GM12865 (cell line): ENCODE results near the gene IQGAP3.

Source experiments
- DNase-seq: peaks from one replicate; pipeline ENCODE4 v3.0.0; 2010; ENCODE audit warnings: low read depth
- H3K4me3 ChIP-seq: 2 replicates; pipeline ENCODE4 v1.5.1; 2011; ENCODE audit warnings: mild to moderate bottlenecking, low read depth, low read length, control low read depth
- TF ChIP-seq, protein P1 (sequence below): IDR thresholded peaks from 2 replicates; pipeline ENCODE4 v1.5.1; 2011; ENCODE audit warnings: low read length, control low read depth, low read depth, inconsistent platforms; ENCODE audit not compliant: insufficient read depth; ENCODE audit errors: missing control alignments

IQGAP3 gene

DNA sequence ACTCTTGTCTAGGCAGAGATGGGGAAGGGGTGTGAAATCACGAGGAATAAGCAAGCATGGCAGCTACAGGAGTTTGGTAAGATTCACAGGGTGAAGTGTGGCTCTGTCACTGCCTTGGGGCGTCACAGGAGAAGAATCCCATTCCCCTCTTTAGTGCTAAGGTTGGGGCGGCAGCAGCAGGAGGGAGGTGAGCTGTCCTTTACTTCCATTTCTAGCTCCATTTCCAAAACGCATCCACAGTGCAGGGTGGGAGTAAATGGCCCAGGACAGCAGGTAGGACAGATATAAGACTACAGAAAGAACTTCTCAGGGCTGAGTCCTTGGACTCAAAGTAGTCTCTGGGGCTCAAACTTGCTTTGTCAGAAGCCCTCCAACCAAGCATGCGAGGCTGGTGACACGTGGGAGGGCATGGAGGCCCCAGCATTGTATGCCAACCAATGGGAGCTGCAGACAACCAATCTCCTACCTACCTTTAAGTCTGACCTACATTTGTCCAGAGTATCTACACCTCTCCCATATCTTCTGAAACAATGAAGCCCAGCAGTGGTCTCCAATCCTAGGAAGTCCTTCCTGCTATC lies 80.3 kb downstream of the IQGAP3 start:
- TF ChIP-seq, protein P1, sequence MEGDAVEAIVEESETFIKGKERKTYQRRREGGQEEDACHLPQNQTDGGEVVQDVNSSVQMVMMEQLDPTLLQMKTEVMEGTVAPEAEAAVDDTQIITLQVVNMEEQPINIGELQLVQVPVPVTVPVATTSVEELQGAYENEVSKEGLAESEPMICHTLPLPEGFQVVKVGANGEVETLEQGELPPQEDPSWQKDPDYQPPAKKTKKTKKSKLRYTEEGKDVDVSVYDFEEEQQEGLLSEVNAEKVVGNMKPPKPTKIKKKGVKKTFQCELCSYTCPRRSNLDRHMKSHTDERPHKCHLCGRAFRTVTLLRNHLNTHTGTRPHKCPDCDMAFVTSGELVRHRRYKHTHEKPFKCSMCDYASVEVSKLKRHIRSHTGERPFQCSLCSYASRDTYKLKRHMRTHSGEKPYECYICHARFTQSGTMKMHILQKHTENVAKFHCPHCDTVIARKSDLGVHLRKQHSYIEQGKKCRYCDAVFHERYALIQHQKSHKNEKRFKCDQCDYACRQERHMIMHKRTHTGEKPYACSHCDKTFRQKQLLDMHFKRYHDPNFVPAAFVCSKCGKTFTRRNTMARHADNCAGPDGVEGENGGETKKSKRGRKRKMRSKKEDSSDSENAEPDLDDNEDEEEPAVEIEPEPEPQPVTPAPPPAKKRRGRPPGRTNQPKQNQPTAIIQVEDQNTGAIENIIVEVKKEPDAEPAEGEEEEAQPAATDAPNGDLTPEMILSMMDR = no peak
- DNase-seq = peak; percentile 72

DNA sequence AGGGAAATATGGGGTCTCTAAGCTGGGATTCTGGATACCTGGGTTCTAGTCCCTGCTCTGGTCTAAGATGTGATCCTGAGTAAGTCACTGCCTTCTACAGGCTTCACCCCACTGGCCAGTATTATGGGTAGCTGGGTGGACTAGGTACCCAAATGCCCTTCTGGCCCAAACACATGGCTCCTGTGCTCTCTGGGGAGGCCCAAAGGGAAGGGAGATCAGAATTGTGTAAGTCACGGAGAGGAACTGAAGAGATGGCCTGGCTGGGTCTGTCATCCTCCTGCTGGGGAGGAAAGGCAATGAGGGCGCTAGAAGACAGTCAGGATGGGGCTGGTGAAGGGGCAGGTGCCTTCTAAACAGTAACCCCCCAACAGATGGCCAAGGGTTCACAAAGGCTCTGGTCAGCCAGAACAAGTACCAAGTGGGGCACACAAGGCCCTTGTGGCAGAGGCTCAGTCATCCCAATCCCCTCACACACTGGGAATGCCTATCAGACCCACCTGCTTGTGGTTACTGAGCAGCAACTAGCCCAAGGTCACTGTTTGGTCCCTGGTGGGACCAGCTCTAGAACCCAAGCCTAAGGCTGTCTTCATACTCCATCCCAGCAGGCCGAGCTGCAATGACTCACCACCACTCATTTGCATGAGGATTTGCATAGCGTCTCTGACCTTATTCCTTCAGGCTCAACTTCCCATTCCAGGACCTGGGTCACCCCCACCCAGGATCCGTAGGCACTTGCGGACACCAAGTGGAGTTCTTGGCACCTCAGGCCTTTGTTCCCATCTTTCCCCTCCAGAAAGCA lies 81.0 kb downstream of the IQGAP3 start:
- TF ChIP-seq, protein P1 = no peak
- DNase-seq = peak; percentile 74
- peak overlapping the region; percentile 79 for H3K4me3 ChIP-seq

More for the DNA sequence above, 80.3 kb downstream of the IQGAP3 start:
- H3K4me3 ChIP-seq = peak overlapping the region; percentile 79

DNA sequence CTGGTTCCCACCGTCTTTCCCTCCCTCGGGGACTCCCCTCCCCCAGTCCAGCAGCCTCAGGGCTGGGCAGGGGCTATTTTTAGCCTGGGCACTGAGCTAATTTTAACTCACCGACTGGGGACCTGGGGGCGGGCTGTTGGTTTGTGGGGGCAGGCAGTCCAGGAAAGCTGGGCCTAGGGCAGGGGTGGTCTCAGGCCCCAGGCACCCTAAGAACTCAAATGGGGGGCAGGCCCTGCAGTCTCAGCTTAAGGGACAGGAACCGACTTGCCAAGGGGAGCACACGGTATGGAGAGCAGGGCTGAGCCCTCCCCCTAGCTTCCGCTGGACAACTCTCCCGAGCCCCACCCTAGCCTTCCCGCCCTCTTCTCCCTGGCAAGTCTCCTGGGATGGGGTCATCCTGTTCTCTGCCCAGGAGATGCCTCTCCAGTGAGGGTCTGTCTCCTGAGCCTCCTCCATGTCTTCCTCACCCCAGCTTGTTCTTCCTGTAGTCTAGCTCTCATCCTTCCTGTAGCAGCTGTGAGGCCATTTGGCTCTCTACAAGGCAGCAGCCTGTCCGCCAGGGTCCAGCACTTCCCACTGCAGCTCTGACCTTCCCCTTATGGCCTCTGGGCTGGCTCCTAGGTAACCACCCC lies 81.8 kb downstream of the IQGAP3 start:
- peak overlapping the region; percentile 79 for H3K4me3 ChIP-seq
- TF ChIP-seq, protein P1 = no peak
- DNase-seq = peak; percentile 62

DNA sequence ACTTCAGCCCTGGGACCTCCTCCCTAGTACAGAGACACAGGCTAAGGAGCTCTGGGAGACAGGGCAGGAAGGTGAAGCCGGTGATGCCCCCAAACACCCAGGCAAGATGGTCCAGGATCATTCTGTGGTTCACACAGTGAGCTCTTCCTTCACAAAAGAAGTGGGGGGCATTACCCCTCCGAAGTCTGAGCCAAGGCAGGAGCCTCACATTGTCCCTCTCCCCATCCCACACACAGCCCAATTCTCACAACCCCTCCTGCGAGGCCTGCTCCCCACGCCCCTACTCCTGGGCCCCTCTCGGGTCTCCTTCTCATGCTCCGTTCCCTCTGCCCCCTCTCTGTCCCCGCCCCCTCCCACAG lies 82.5 kb downstream of the IQGAP3 start:
- peak overlapping the region; percentile 79 for H3K4me3 ChIP-seq
- TF ChIP-seq, protein P1 = no peak
- no peak for DNase-seq

DNA sequence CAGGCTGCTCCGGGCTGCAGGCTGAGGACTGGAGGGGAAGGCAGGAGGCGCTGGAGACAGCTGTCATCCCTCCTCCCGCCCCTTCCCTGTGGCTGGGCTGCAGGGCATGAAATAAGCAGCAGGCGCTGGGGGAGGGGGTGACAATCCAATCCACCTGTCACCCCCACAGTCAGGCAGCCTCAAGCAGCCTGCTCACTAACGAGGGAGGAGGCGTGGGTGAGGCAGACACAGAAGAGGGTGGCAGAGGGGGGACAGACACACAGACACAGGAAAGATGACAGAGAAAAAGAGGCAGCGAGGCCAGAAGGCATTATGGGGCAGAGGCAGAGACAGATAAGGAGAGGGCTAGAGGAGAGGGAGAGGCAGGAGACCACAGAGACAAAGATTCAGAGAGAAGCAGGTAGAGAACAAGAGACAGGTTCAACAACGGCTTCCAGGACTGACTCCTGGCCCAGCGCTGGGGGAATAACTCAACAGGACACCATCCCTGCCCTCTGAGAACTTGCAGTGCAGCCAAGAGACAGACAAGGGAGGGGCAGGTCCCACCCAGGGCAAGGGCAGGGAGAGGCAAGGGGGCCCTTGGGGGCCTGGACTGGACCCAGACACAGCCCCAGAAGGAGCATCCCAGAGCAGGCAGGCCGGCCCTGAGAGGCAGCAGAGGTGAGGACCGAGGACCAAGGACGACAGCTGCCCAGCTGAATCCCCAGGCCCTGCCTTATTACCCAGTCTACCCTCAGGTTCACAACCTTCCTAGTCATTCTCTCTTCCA lies 83.0 kb downstream of the IQGAP3 start:
- TF ChIP-seq, protein P1 = no peak
- peak overlapping the region; percentile 79 for H3K4me3 ChIP-seq
- DNase-seq = peak; percentile 82

DNA sequence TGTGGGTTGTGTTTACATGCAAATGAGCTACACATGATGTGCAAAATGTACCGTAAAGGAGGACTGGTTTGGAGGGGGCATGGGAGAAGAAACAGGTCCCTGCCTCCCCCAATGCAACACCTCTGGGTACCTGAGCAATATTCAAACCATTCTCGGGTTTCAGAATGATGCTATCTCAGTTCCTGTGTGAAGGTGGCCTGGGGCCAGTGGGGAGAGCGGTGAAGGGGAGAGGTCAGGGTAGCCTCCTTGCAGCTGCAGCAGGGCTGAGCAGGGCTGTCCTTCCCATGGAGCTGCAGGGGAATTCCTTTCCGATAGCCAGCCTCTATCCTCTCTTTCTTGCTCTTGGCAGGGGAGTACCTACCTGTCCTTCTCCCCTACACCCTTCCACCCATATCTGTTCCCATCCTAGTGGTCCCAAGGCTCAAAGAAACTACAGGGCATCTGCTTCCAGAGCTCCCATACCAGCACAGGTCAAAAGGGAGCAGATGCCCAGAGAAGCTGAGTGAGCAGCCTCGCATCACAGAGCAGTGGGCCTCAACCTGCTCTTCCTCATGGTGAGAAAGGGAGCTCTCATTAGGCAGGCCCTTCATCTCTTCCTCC lies 83.7 kb downstream of the IQGAP3 start:
- TF ChIP-seq, protein P1 = no peak
- peak; percentile 89 for DNase-seq
- H3K4me3 ChIP-seq = peak overlapping the region; percentile 79
